ENCODE results near the gene TMSB15C.

The TMSB15C gene

GRCh38 chrX:104041003-104041402, 35.0 kb downstream of the TMSB15C start:
- H3K4me3 ChIP-seq (ENCODE audit: low read depth, low read length): no peak overlapping the region
- ChIA-PET POLR2A (no interaction called here), CTCF (no interaction called here)
- TF ChIP-seq CTCF (IDR thresholded peaks at IDR 0.05; ENCODE audit: insufficient read depth, low read length, missing control alignments): no peak
- DNase-seq (ENCODE audit: low read depth, low spot score): no peak

- ChIA-PET CTCF (no interaction called here), POLR2A (no interaction called here)
- TF ChIP-seq CTCF (IDR thresholded peaks at IDR 0.05; ENCODE audit: insufficient read depth, low read length, missing control alignments): no peak
- no peak for DNase-seq (ENCODE audit: low read depth, low spot score)
- H3K4me3 ChIP-seq (ENCODE audit: low read depth, low read length): no peak within 1 kb of the TSS
Measured at GRCh38 chrX:104039689-104040505, 36.1 kb downstream of the TMSB15C start, which contains the start of gene H2BW2. Gene H2BW2, plus strand, starts transcription at chrX:104039956. Its CDS starts 39 bp downstream, at chrX:104039995.

Data from AG04449 (cell line).